ENCODE measurements around the gene MYRIP.
A peak's percentile ranks its signal among the peaks of the same experiment; 100 is the strongest.
"Not testable (repeated sequence)": the region's sequence is repeated elsewhere in the genome, so short reads cannot be mapped to it uniquely, and the experiment has no call there.

MYRIP gene

GRCh38 chr3:39808467-39809180, 785 bp upstream of the MYRIP start:
- DNase-seq (ENCODE audit: extremely low read depth, low read depth) = no peak
- no peak for TF ChIP-seq CTCF (IDR thresholded peaks at IDR 0.05; ENCODE audit: low read depth, low read length)

- TF ChIP-seq CTCF (IDR thresholded peaks at IDR 0.05; ENCODE audit: low read depth, low read length) = no peak
- DNase-seq (ENCODE audit: extremely low read depth, low read depth) = no peak
Observed at GRCh38 chr3:39809995-39810595, 686 bp downstream of the MYRIP start.

- no peak for DNase-seq (ENCODE audit: extremely low read depth, low read depth)
Observed at GRCh38 chr3:39810647-39811161, 1.3 kb downstream of the MYRIP start.

GRCh38 chr3:39811561-39811960, 2.2 kb downstream of the MYRIP start:
- no peak for DNase-seq (ENCODE audit: extremely low read depth, low read depth)
- TF ChIP-seq CTCF (IDR thresholded peaks at IDR 0.05; ENCODE audit: low read depth, low read length) = no peak

More at GRCh38 chr3:39810647-39811161, 1.3 kb downstream of the MYRIP start:
- TF ChIP-seq CTCF (IDR thresholded peaks at IDR 0.05; ENCODE audit: low read depth, low read length) = no peak

- DNase-seq (ENCODE audit: extremely low read depth, low read depth) = no peak
- peak; percentile 38 for TF ChIP-seq CTCF (IDR thresholded peaks at IDR 0.05; ENCODE audit: low read depth, low read length)
Observed at GRCh38 chr3:39812537-39812936, 3.1 kb downstream of the MYRIP start.

GRCh38 chr3:39814007-39814406, 4.6 kb downstream of the MYRIP start:
- DNase-seq (ENCODE audit: extremely low read depth, low read depth) = no peak
- TF ChIP-seq CTCF (IDR thresholded peaks at IDR 0.05; ENCODE audit: low read depth, low read length) = no peak

GRCh38 chr3:39819899-39820298, 10.5 kb downstream of the MYRIP start:
- DNase-seq (ENCODE audit: extremely low read depth, low read depth) = no peak
- TF ChIP-seq CTCF (IDR thresholded peaks at IDR 0.05; ENCODE audit: low read depth, low read length) = no peak

GRCh38 chr3:39833764-39834163, 24.4 kb downstream of the MYRIP start:
- DNase-seq (ENCODE audit: extremely low read depth, low read depth) = not testable (repeated sequence)
